ENCODE measurements around the gene DIAPH2. TPM values are rescaled to one million over a fixed set of nuclear protein-coding genes. Genes with fewer than 3 reads are reported as not detected.

DIAPH2 gene
- total RNA-seq, 1 donor from 2014 or later: 3.8 TPM

GRCh38 chrX:96752781-96753180 is 68.1 kb downstream of the DIAPH2 start:
- no peaks in the 10 kb centered on the region for H3K36me3 Mint-ChIP-seq (ENCODE audit: unreplicated experiment)
- no peaks in the 10 kb centered on the region for H3K4me1 Mint-ChIP-seq (ENCODE audit: low read depth, unreplicated experiment)
- no peaks in the 10 kb centered on the region for H3K27me3 Mint-ChIP-seq (ENCODE audit: unreplicated experiment)
- no peaks in the 10 kb centered on the region for H3K9me3 Mint-ChIP-seq (ENCODE audit: unreplicated experiment)
- H3K27ac Mint-ChIP-seq (ENCODE audit: unreplicated experiment): no peak overlapping the region
- DNase-seq: no peak
- H3K4me3 Mint-ChIP-seq (ENCODE audit: unreplicated experiment): no peak overlapping the region
- TF ChIP-seq CTCF (IDR thresholded peaks at IDR 0.05; ENCODE audit: partially characterized antibody, unreplicated experiment): no peak

- DNase-seq: no peak
- no peak for TF ChIP-seq CTCF (IDR thresholded peaks at IDR 0.05; ENCODE audit: partially characterized antibody, unreplicated experiment)
- H3K27ac Mint-ChIP-seq (ENCODE audit: unreplicated experiment): no peak overlapping the region
- no peak overlapping the region for H3K4me3 Mint-ChIP-seq (ENCODE audit: unreplicated experiment)
- no peaks in the 10 kb centered on the region for H3K27me3 Mint-ChIP-seq (ENCODE audit: unreplicated experiment)
- H3K4me1 Mint-ChIP-seq (ENCODE audit: low read depth, unreplicated experiment): no peaks in the 10 kb centered on the region
- no peaks in the 10 kb centered on the region for H3K9me3 Mint-ChIP-seq (ENCODE audit: unreplicated experiment)
- H3K36me3 Mint-ChIP-seq (ENCODE audit: unreplicated experiment): no peaks in the 10 kb centered on the region
Observed at GRCh38 chrX:96753230-96753629, 68.6 kb downstream of the DIAPH2 start.

GRCh38 chrX:96756491-96756890 is 71.8 kb downstream of the DIAPH2 start:
- Mint-ChIP-seq H3K27ac (ENCODE audit: unreplicated experiment) (no peak overlapping the region), H3K9me3 (ENCODE audit: unreplicated experiment) (no peaks in the 10 kb centered on the region), H3K27me3 (ENCODE audit: unreplicated experiment) (no peaks in the 10 kb centered on the region), H3K4me3 (ENCODE audit: unreplicated experiment) (no peak overlapping the region), H3K4me1 (ENCODE audit: low read depth, unreplicated experiment) (no peaks in the 10 kb centered on the region), H3K36me3 (ENCODE audit: unreplicated experiment) (no peaks in the 10 kb centered on the region)
- DNase-seq: no peak
- no peak for TF ChIP-seq CTCF (IDR thresholded peaks at IDR 0.05; ENCODE audit: partially characterized antibody, unreplicated experiment)

GRCh38 chrX:96761566-96761965 is 76.9 kb downstream of the DIAPH2 start:
- DNase-seq: no peak
- Mint-ChIP-seq H3K4me3 (ENCODE audit: unreplicated experiment) (no peak overlapping the region), H3K27ac (ENCODE audit: unreplicated experiment) (no peak overlapping the region), H3K4me1 (ENCODE audit: low read depth, unreplicated experiment) (peaks cover 5% of the 10 kb centered on the region), H3K27me3 (ENCODE audit: unreplicated experiment) (no peaks in the 10 kb centered on the region), H3K36me3 (ENCODE audit: unreplicated experiment) (no peaks in the 10 kb centered on the region), H3K9me3 (ENCODE audit: unreplicated experiment) (no peaks in the 10 kb centered on the region)
- no peak for TF ChIP-seq CTCF (IDR thresholded peaks at IDR 0.05; ENCODE audit: partially characterized antibody, unreplicated experiment)

GRCh38 chrX:96763608-96764007 is 79.0 kb downstream of the DIAPH2 start:
- no peaks in the 10 kb centered on the region for H3K27me3 Mint-ChIP-seq (ENCODE audit: unreplicated experiment)
- peaks cover 5% of the 10 kb centered on the region for H3K4me1 Mint-ChIP-seq (ENCODE audit: low read depth, unreplicated experiment)
- H3K27ac Mint-ChIP-seq (ENCODE audit: unreplicated experiment): no peak overlapping the region
- H3K4me3 Mint-ChIP-seq (ENCODE audit: unreplicated experiment): no peak overlapping the region
- no peaks in the 10 kb centered on the region for H3K9me3 Mint-ChIP-seq (ENCODE audit: unreplicated experiment)
- TF ChIP-seq CTCF (IDR thresholded peaks at IDR 0.05; ENCODE audit: partially characterized antibody, unreplicated experiment): no peak
- no peaks in the 10 kb centered on the region for H3K36me3 Mint-ChIP-seq (ENCODE audit: unreplicated experiment)
- DNase-seq: no peak

All from glutamatergic neuron (in vitro differentiated cells).